ENCODE data around the gene RERG.

The RERG gene

GRCh38 chr12:15216036-15216889, 5.0 kb downstream of the RERG start:
- no peak for DNase-seq

- DNase-seq, result no peak
These were observed 6.2 kb downstream of the RERG start for GRCh38 chr12:15214851-15215601.

GRCh38 chr12:15212930-15213329, 8.3 kb downstream of the RERG start:
- DNase-seq, result no peak

- DNase-seq, result no peak
These were observed 11.4 kb downstream of the RERG start for GRCh38 chr12:15209782-15210181.

- DNase-seq, result no peak
These were observed 12.2 kb downstream of the RERG start for GRCh38 chr12:15208871-15209656.

- no peak for DNase-seq
These were observed 13.1 kb downstream of the RERG start for GRCh38 chr12:15208140-15208539.

GRCh38 chr12:15206831-15207389, 14.3 kb downstream of the RERG start:
- DNase-seq, result no peak

GRCh38 chr12:15206338-15206737, 14.9 kb downstream of the RERG start:
- no peak for DNase-seq

- no peak for DNase-seq
These were observed 15.7 kb downstream of the RERG start for GRCh38 chr12:15205341-15206010.

- DNase-seq, result no peak
These were observed 19.8 kb downstream of the RERG start for GRCh38 chr12:15201456-15201855.

GRCh38 chr12:15201056-15201455, 20.2 kb downstream of the RERG start:
- no peak for DNase-seq

GRCh38 chr12:15200641-15201040, 20.6 kb downstream of the RERG start:
- no peak for DNase-seq

- DNase-seq, result no peak
These were observed 21.3 kb downstream of the RERG start for GRCh38 chr12:15199930-15200329.

- no peak for DNase-seq
These were observed 24.3 kb downstream of the RERG start for GRCh38 chr12:15196678-15197505.

- DNase-seq, result no peak
These were observed 25.0 kb downstream of the RERG start for GRCh38 chr12:15196221-15196620.

GRCh38 chr12:15194456-15195368, 26.5 kb downstream of the RERG start:
- DNase-seq, result no peak

GRCh38 chr12:15193946-15194345, 27.3 kb downstream of the RERG start:
- DNase-seq, result no peak

GRCh38 chr12:15192720-15193119, 28.5 kb downstream of the RERG start:
- DNase-seq, result no peak

GRCh38 chr12:15188127-15188526, 33.1 kb downstream of the RERG start:
- no peak for DNase-seq

GRCh38 chr12:15186597-15186996, 34.6 kb downstream of the RERG start:
- no peak for DNase-seq

Measured in CD4-positive, alpha-beta T cell treated with Interferon gamma for 1 hour (primary cell).